Stimulated activated CD8-positive, alpha-beta memory T cell treated with anti-CD3 and anti-CD28 coated beads, Interleukin-2, amount 100 ng/mL, for 48 hours (primary cell): ENCODE results near the gene FHIP2A.
"Not testable (repeated sequence)": the region's sequence is repeated elsewhere in the genome, so short reads cannot be mapped to it uniquely, and the experiment has no call there.

Experiments used
- DNase-seq, 2 donors: peaks; one replicate each; pipeline ENCODE4 v3.0.0-alpha.2; 2020; ENCODE audit warnings: low read depth in 2 of 2

Gene FHIP2A, protein sequence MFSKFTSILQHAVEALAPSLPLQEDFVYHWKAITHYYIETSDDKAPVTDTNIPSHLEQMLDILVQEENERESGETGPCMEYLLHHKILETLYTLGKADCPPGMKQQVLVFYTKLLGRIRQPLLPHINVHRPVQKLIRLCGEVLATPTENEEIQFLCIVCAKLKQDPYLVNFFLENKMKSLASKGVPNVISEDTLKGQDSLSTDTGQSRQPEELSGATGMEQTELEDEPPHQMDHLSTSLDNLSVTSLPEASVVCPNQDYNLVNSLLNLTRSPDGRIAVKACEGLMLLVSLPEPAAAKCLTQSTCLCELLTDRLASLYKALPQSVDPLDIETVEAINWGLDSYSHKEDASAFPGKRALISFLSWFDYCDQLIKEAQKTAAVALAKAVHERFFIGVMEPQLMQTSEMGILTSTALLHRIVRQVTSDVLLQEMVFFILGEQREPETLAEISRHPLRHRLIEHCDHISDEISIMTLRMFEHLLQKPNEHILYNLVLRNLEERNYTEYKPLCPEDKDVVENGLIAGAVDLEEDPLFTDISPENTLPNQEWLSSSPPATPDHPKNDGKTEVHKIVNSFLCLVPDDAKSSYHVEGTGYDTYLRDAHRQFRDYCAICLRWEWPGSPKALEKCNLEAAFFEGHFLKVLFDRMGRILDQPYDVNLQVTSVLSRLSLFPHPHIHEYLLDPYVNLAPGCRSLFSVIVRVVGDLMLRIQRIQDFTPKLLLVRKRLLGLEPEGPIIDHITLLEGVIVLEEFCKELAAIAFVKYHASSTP

DNA sequence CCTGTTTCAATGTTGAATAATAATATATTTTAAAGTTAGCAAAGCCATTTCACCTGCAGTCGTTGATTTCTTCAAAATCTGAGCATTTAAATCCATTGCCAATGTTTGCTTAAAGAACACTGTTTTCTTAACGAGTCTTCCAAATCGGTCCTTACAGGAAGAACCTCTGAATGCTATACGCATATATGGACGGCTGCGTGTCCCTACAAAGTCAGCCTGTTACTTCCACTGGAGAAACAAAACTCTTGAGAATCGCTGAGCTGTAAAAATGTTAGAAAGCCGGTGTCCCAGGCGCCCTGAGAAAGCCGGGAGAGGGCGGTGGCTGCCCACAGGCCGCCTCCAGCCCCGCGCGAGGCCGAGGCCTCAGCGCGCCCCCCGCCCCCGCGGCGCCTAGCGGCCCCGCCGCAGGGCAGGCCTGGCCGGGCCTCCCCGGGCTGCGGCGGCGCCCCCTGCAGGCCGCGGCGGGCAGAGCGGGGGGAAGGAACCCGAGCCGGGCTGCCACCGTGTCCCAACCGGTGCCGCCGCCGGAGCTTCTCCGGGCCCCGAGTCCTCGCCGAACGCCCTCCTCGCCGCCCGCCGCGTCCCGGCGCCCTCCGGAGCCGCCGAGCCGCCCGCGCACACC lies at the start of gene FHIP2A:
Gene FHIP2A (plus strand): TSS at position 488 of the 622 bp plus-strand sequence. CDS start 299 bp downstream, outside the sequence.
- peak; percentile 73 to 81 for DNase-seq

DNA sequence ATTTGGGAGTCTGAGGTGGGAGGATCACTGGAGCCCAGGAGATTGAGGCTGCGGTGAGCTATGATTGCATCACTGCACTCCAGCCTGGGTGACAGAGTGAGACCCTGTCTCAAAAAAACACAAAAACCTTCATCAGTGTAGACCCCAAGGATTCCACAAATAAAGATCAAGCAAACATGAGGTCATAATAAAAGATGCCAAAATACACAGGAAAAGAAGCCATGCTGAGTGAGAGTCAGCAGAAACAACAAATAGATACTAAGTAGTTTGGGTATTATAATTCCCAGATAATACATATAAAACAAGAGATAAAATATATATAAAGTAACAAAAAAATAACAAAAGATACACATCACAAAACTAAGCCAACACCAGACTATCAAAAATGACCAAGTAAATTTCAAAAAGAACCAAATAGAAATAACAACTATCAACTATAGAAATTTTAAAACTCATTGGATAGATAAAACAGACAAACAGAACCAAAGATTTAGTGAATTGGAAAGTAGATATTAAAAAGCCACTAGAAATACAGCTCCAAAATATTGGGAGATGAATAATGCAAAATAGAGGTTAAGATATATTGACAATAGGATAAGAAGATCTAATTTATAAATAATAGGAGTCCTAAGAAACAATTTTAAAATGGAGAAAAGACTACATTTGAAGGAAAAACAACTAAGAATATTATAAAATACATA lies 48.9 kb upstream of the FHIP2A start:
- no peak for DNase-seq

DNA sequence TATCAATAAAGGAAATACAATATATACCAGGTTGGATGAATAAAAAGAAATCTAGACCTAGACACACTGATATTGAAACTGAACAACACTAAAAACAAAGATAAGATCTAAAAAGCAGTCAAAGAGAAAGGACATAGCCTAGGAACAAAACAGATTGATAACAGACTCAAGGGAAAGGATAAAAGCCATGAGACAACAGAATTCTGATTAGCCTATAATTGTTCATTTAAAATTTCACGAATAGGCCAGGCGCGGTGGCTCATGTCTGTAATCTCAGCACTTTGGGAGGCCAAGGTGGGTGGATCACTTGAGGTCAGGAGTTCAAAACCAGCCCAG lies 48.4 kb upstream of the FHIP2A start:
- no peak for DNase-seq

DNA sequence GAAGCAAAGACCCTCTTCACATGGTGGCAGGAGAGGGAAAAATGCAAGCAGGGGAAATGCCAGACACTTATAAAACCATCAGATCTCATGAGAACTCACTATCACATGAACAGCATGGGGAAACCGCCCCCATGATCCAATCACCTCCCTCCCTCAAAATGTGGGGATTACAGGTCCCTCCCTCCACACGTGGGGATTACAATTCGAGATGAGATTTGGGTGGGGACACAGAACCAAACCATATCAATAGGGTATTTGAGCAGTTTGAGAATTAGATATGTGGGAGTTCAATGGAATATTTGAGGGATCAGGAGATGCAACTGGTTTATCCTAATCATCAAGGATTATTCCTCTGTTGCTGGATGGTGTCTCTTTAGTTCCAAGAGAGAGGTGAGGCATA lies 46.5 kb upstream of the FHIP2A start:
- not testable (repeated sequence) for DNase-seq

DNA sequence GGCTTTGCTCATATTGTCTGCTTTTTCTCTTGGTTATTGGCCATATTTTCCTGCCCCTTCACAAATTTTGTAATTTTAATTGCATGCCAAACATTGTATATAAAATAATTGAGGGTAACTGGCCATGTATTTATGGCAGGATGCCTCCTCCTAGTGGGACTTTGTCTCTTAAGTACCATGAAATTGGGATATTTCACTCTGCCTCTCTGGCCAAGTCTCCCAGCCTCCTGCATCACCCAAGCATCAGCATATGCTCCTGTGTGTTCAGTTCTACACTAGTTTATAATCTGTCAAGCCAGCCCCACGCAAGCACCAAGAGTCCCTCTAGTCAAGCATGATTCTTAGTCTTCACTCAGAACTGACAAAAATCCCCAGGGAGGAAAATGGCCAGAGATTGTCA lies 44.2 kb upstream of the FHIP2A start:
- DNase-seq = no peak

DNA sequence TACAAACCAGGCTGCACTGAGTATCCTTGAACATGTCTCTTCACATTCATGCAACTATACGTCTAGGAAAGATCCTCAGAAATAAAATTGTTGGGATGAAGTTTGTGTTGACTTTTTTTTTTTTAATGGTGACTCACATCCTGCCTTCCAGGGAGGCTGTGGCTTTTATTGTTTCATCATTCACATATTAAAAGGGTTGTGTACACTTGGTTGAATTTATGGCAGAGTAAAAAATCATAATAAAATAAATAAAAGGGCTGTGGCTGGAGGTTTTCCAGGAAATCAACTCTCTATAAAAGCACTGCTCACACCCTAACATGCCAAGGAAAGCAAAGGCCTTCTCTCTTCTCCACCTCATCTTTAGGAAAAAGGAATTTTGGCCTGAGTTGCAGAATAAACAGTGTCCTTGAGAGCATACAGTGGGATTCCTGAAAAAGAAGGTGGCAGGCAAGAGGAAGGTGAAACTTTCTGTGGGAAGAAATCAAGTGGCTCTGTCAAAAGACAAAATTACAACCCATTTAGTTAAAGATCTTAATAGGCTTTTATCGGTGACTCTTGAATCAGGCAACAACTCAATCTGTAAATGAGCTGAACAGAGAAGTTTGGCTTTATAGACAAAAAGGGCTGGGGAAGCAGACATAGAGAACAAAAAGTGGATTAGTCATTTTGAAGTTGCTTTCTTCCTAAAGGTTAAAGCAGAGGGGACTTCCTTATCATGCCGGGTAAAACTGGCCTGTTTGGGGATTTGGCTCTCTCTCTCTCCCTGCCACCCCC lies 41.6 kb upstream of the FHIP2A start:
- no peak for DNase-seq

DNA sequence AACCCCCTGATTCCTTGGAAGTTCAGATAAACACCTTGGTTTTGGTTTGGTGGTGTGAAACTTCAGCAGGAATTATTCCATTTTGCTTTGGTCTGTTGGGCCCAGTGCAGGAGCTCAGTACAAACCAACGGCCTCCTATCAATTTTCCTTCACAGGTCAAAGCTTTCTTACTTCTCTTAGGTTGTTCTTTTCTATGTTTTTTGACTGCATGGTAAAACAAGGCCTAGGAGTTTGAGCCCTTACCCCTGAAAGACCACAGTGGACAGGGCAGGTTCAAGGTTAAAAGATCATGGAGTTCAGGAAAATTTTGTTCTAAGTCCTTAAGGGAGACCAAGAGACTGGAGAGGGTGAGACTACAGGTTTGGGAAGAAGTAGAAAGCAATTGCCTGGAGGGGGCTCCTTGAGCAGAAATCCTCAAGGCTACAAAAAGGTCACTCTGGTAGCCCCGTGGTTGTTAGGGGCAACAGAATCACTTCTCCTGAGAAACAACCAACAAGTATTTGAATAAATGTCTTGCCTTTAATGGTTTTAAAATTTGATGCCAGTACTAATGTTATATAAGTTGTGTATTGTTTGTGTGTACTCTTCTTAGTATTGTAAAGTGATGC lies 40.9 kb upstream of the FHIP2A start:
- DNase-seq = no peak

DNA sequence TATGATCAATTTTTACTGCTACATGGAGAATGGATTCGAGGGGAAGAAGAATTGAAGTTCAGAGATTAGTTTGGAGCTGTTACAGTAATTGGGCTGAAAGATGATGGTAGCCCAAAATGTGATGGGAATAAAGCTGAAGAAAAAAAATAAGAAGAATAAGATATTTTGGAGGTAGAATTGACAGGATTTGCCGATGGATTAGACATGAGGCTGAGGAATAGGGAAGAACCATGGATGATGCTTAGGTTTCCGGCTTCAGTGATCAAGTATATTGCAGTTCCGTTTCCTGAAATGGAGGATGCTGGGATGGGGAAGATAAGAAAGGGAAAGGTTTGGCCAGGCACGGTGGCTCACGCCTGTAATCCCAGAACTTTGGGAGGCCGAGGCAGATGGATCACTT lies 38.9 kb upstream of the FHIP2A start:
- DNase-seq = no peak

DNA sequence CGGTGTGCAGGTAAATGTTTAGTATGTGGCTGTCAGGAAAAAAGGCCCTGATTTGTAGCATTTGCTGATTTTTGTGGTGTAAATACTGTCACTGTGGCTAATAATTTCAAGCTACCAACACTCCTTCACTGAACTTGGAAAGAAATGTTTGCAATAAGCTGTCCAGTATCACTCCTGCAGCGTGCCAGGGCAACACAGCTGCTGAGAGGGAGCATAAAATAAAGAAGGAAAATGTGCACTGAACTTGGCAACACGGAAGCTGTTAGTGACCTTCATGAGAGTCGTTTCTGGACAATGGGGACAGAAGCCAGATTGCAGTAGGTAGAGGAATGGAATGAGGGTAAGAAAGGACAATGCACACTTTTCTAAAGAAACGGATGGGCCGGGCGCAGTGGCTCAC lies 37.9 kb upstream of the FHIP2A start:
- DNase-seq = no peak

DNA sequence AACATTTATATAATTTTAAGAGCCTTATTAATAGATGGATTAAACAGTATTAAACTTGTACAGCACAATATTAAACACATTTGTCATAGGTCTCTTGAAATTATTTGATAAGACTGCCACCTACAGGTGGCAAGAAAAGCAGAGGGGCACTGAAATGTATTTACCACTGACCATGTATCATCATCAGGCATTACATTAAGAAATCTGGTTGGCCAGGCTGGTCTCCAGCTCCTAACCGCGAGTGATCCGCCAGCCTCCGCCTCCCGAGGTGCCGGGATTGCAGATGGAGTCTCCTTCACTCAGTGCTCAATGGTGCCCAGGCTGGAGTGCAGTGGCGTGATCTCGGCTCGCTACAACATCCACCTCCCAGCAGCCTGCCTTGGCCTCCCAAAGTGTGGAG lies 35.1 kb upstream of the FHIP2A start:
- DNase-seq = not testable (repeated sequence)

DNA sequence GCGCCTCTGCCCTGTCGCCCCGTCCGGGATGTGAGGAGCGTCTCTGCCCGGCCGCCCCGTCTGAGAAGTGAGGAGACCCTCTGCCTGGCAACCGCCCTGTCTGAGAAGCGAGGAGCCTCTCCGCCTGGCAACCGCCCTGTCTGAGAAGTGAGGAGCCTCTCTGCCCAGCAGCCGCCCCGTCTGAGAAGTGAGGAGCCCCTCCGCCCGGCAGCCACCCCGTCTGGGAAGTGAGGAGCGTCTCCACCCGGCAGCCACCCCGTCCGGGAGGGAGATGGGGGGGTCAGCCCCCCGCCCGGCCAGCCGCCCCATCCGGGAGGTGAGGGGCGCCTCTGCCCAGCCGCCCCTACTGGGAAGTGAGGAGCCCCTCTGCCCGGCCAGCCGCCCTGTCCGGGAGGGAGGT lies 34.4 kb upstream of the FHIP2A start:
- not testable (repeated sequence) for DNase-seq

DNA sequence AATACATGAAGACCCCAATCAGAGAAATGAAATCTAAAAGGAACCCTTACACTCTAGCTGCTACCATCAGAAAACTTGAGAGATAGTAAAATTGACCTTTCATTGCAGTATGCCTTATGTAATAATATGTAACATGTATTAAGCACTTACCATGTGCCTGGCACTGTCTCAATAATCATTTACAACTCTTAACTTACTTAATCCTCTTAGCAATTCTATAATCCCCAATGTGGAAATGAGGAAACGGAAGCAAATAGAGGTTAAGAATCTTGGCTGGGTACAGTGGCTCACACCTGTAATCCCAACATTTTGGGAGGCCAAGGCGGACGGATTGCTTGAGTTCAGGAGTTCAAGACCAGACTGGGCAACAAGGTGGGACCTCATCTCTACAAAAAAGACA lies 29.8 kb upstream of the FHIP2A start:
- no peak for DNase-seq

DNA sequence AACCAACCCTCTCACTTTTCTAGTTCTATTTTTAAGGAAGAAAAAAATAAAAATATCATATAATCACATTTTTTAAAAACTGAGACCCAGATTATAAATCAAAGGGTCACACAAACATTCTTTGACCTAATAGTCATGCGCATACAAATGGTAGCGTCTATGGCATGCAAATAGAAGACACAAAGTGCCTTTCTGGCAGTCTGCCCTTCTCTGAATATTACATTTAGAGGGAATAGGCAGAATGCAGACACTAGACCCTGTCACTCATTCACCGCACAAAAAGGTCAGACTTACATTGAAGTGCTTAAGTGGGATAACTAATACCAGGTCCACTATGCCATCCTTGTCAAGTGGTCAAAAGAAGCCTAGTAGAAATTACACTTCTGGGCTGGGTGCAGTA lies 26.5 kb upstream of the FHIP2A start:
- DNase-seq = no peak

DNA sequence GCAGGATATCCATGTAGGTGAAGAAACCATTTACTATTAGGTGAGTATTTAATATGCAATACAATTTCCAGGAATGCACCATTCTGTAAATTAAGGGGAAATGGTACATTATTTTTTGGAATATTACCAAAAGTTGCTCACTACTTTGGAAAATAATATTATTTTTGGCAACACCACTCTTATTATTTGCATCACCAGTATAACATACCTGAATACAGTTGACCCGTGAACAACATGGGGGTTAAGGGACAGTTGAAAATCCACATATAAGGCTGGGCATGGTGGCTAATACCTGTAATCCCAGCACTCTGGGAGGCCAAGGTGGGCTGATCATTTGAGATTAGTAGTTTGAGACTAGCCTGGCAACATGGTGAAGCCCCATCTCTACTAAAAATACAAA lies 21.2 kb upstream of the FHIP2A start:
- DNase-seq = no peak

DNA sequence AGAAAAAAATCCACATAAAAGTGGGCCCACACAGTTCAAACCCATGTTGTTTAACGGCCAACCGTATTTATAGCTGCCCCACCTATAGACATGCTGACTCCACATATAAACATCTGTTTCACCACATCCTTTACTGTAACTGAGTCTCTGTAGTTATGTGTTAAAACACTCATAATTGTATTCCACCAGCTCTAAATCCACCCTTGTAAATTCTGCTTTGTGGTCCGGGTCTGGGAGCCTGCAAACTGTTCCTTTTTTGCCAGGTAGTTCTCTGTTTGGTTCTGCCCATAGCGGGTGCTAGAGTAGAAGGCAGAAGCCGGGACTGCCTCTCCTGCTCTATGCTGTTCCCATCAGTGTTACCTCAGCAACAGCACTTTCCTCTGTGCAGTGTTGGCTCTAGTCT lies 20.2 kb upstream of the FHIP2A start:
- no peak for DNase-seq

DNA sequence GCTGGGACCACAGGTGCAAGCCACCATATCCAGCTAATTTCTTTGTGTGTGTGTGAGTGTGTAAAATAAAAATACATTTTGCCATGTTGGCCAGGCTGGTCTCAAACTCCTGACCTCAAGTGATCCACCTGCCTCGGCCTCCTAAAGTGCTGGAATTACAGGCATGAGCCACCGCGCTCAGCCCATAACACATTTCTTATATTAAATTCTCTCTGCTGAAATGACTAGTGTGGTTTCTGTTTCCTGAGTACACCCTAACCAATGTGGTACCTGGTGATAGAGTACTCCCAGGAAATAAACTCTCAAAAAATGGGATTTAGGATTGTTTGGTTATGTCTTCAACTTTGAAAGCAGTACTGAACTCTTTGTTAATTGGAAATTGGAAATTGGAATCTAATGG lies 19.4 kb upstream of the FHIP2A start:
- no peak for DNase-seq

DNA sequence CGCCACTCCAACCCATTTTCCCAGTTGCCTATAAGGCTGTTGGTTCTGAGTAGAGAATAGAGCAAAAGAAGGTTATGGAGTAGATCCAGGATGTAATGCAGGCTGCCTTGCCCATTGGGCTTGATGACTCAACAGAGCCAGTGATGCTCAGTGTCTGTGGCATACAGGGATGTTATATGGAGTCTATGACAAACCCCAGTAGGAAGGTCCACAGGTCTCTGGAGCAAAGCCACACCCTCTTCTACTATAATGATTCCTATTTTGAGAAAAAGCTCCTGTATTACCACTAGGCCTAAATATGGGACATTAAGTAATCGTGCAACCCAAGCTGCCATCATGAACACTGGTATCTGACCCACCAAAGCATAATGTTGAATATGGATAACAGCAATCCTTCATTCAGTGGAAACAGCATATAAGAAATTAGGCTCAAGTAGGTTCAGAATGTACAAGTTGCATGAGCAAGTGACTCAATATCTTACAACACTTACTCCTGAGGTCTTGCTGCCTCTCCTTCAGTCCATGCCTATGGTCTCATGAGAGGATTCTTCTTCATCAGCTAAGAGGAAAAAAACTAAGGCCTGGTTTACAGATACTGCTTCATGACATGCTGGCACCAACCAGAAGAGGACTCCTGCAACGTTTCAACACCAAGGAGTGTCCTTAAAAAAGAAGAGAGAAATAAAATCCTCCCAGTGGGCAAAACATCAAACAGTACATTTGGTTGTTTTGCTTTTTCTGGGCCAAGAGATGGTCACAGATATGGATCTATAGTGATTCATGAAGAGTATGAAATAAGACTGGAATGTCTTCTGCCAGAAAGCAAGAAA lies 14.8 kb upstream of the FHIP2A start:
- no peak for DNase-seq

DNA sequence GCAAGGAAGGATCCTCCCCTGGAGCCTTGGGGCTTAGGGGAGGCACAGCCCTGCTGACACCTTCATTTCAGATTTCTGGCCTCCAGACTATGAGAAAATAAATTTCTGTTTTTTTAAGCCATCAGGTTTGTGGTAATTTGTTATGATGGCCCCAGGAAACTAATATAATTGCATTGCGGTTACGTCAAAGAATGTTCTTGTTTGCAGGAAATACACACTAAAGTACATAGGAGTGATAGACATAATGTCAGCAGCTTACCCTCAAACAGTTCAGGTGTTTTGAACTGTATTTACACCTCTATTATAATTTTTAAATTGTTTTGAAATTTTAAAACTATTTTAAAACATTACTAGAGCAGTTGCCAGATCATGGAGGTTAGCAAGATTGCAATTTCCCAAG lies 12.6 kb upstream of the FHIP2A start:
- DNase-seq = no peak

DNA sequence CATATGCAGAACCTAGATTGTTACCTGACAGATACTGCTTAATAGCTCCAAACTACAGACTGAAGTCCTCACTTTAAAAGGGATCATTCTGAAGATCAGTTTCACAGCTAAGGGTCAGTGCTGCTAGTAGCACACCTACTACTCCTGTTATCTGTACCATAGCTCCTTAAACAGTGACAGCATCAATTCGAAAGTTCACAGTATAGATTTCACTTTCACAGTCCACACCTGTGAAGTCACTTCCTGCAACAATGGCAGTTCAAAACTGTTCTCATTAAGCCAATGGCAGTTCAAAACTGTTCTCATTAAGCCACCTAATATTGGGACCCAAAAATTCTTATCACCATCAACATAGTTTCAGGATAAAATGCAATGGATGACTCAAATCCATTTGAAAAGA lies 10.7 kb upstream of the FHIP2A start:
- DNase-seq = no peak

DNA sequence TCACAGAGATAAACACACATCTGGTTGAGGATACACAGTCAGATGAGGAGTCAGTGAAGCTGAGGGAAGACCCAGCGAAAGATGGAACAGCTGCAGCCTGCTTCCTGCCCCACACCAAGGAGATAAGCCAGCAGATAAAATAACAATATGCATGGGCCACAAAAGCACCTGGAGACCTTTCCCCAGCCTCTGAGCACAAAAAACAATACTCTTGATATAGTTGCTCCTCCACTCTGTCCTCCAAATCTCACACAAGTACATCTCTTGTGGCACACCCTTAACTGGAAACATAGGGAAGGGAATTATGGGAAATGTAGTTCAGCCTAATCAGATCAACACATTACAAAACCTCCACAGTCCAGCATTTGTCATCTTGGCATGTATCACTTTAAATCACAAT lies 9.7 kb upstream of the FHIP2A start:
- no peak for DNase-seq
